Measurements from ENCODE around the gene MYH7. TPM values are rescaled to one million over a fixed set of nuclear protein-coding genes. Genes with fewer than 3 reads are reported as not detected.

Gene MYH7
- total RNA-seq, 1 donor from 2014 or later: not detected

GRCh38 chr14:23385642-23386265 lies 49.7 kb downstream of the MYH7 start:
- no peak for DNase-seq (ENCODE audit: low read depth)
- no peak for TF ChIP-seq CTCF (conservative IDR thresholded peaks at IDR 0.05; ENCODE audit: low read depth, low read length)

GRCh38 chr14:23385244-23385641 lies 50.2 kb downstream of the MYH7 start:
- TF ChIP-seq CTCF (conservative IDR thresholded peaks at IDR 0.05; ENCODE audit: low read depth, low read length): no peak
- no peak overlapping the region for H3K4me3 ChIP-seq (ENCODE audit: low read depth, low read length)
- DNase-seq (ENCODE audit: low read depth): no peak

More at GRCh38 chr14:23385642-23386265, 49.7 kb downstream of the MYH7 start:
- no peak overlapping the region for H3K4me3 ChIP-seq (ENCODE audit: low read depth, low read length)

- TF ChIP-seq CTCF (conservative IDR thresholded peaks at IDR 0.05; ENCODE audit: low read depth, low read length): no peak
- H3K4me3 ChIP-seq (ENCODE audit: low read depth, low read length): no peak overlapping the region
- DNase-seq (ENCODE audit: low read depth): no peak
Measured at GRCh38 chr14:23384364-23385080, 50.9 kb downstream of the MYH7 start.

- DNase-seq (ENCODE audit: low read depth): no peak
- H3K4me3 ChIP-seq (ENCODE audit: low read depth, low read length): no peak overlapping the region
- no peak for TF ChIP-seq CTCF (conservative IDR thresholded peaks at IDR 0.05; ENCODE audit: low read depth, low read length)
Measured at GRCh38 chr14:23382731-23383440, 52.6 kb downstream of the MYH7 start.

- no peak for TF ChIP-seq CTCF (conservative IDR thresholded peaks at IDR 0.05; ENCODE audit: low read depth, low read length)
- DNase-seq (ENCODE audit: low read depth): no peak
- no peak overlapping the region for H3K4me3 ChIP-seq (ENCODE audit: low read depth, low read length)
Measured at GRCh38 chr14:23382276-23382675, 53.2 kb downstream of the MYH7 start.

GRCh38 chr14:23381871-23382270 lies 53.6 kb downstream of the MYH7 start:
- no peak for TF ChIP-seq CTCF (conservative IDR thresholded peaks at IDR 0.05; ENCODE audit: low read depth, low read length)
- H3K4me3 ChIP-seq (ENCODE audit: low read depth, low read length): no peak overlapping the region
- DNase-seq (ENCODE audit: low read depth): no peak
